Gastroesophageal sphincter (tissue), 4 donors: ENCODE data around the gene C1GALT1. TPM values are rescaled to one million over a fixed set of nuclear protein-coding genes. Genes with fewer than 3 reads are reported as not detected.

Source experiments
- ATAC-seq: fragments of 150-250 bp; one replicate; pipeline ENCODE4 v1.9.1; 2016; ENCODE audit warnings: mild to moderate bottlenecking, moderate library complexity
- H3K27ac ChIP-seq, 4 donors: fragments of 200-600 bp; sonication (generic) in 3 of 4; 1 replicate in 3 of 4; 2 replicates in 1 of 4; pipeline ENCODE4 v1.5.1; 2016 to 2019
- H3K27me3 ChIP-seq: fragments of 200-600 bp; sonication (generic); one replicate; pipeline ENCODE4 v1.5.1; 2019
- H3K36me3 ChIP-seq, 2 donors: fragments of 200-600 bp; sonication (generic); one replicate each; pipeline ENCODE4 v1.5.1; 2019; ENCODE audit warnings: control low read depth in 1 of 2
- H3K4me1 ChIP-seq, 3 donors: fragments of 200-600 bp; sonication (generic); 1 replicate in 2 of 3; 2 replicates in 1 of 3; pipeline ENCODE4 v1.5.1; 2016 to 2019; ENCODE audit warnings: control low read depth in 2 of 3
- H3K4me3 ChIP-seq, 2 donors: fragments of 200-600 bp; sonication (generic); one replicate each; pipeline ENCODE4 v1.5.1; 2019; ENCODE audit warnings: mild to moderate bottlenecking in 1 of 2, moderate library complexity in 1 of 2
- H3K9me3 ChIP-seq, 3 donors: fragments of 200-600 bp; sonication (generic); one replicate each; pipeline ENCODE4 v1.5.1; 2017 to 2019; ENCODE audit warnings: control low read depth in 2 of 3
- EP300 ChIP-seq: sonication (generic); formaldehyde crosslinking; IDR thresholded peaks from one replicate; pipeline ENCODE4 v1.6.1; 2017; ENCODE audit warnings: antibody characterized with exemption, mild to moderate bottlenecking
- POLR2A ChIP-seq, 2 donors: fragments of 450-650 bp; IDR thresholded peaks; one replicate each; pipeline ENCODE4 v1.6.1; 2017; ENCODE audit warnings: antibody characterized with exemption in 2 of 2, mild to moderate bottlenecking in 2 of 2, moderate library complexity in 1 of 2
- POLR2AphosphoS5 ChIP-seq: sonication (generic); formaldehyde crosslinking; IDR thresholded peaks from one replicate; pipeline ENCODE4 v1.6.1; 2017; ENCODE audit warnings: antibody characterized with exemption
- WGBS, 2 donors: methylation state at CpG; one replicate each; pipeline ENCODE4 v1.1.5; 2018; ENCODE audit warnings: low coverage in 1 of 2; 5-methylcytosine and 5-hydroxymethylcytosine counted together
- total RNA-seq, 4 donors: library from RNA; depleted of rRNA; stranded (reverse); fragments of >200 nt; gene quantifications; one replicate each; pipeline ENCODE4 v1.1.0, GENCODE V29; 2016
- TF ChIP-seq, protein P1 (sequence below), 4 experiments: fragments of 200-600 bp in 2 of 4; fragments of 450-650 bp in 2 of 4; sonication (generic) in 1 of 4; IDR thresholded peaks; one replicate each; pipeline ENCODE4 v1.5.1; 2017 to 2019; ENCODE audit warnings: antibody characterized with exemption in 4 of 4, mild to moderate bottlenecking in 2 of 4, moderate library complexity in 2 of 4

The C1GALT1 gene
- total RNA-seq, 4 donors from 2014 or later = 11.7 to 34.6 (median 12.7) TPM

DNA sequence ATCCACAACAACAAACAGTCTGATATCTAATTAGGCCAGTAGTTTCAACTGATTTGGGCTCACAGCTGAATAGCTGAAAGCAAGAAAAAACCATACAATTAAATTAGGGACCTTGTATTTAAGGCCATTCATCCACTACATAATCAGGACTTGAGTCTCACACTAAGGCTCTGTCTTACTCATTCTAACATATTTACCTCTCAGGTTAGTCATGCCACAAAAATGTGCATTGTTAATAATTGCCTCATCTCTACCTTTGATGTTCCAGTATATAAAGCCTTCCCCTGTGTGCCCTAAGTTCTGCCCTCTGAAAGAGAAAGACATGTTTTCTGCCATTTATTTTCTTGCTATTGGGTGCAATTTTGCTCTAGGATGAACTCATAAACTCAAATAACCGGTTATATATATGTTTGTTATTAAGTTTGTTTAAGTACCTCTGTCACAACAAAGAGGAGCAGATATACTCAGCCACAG lies 5.3 kb upstream of the C1GALT1 start:
- 80 to 93% methylated on average over 1 of the region's 1 CpG for whole genome bisulfite sequencing, 2 donors
- H3K27me3 ChIP-seq = no peaks in the 10 kb centered on the region
- peaks cover 0 to 11% (median 0%) of the 10 kb centered on the region in 3 donors for H3K4me1 ChIP-seq
- H3K4me3 ChIP-seq = no peak overlapping the region
- no peaks in the 10 kb centered on the region for H3K36me3 ChIP-seq
- ATAC-seq = no peak
- no peak for TF ChIP-seq POLR2A (IDR thresholded peaks at IDR 0.05)
- H3K9me3 ChIP-seq = no peaks in the 10 kb centered on the region
- no peak overlapping the region for H3K27ac ChIP-seq

- WGBS, 2 donors = 83 to 92% methylated on average over 2 of the region's 2 CpGs
- H3K27ac ChIP-seq = no peak overlapping the region
- peaks cover 0 to 11% (median 0%) of the 10 kb centered on the region in 3 donors for H3K4me1 ChIP-seq
- no peaks in the 10 kb centered on the region for H3K27me3 ChIP-seq
- no peaks in the 10 kb centered on the region for H3K9me3 ChIP-seq
- H3K4me3 ChIP-seq = no peak overlapping the region
- no peak for ATAC-seq
- no peak for TF ChIP-seq POLR2A (IDR thresholded peaks at IDR 0.05)
- no peak for TF ChIP-seq EP300
- no peak for TF ChIP-seq POLR2AphosphoS5
- TF ChIP-seq, protein P1, sequence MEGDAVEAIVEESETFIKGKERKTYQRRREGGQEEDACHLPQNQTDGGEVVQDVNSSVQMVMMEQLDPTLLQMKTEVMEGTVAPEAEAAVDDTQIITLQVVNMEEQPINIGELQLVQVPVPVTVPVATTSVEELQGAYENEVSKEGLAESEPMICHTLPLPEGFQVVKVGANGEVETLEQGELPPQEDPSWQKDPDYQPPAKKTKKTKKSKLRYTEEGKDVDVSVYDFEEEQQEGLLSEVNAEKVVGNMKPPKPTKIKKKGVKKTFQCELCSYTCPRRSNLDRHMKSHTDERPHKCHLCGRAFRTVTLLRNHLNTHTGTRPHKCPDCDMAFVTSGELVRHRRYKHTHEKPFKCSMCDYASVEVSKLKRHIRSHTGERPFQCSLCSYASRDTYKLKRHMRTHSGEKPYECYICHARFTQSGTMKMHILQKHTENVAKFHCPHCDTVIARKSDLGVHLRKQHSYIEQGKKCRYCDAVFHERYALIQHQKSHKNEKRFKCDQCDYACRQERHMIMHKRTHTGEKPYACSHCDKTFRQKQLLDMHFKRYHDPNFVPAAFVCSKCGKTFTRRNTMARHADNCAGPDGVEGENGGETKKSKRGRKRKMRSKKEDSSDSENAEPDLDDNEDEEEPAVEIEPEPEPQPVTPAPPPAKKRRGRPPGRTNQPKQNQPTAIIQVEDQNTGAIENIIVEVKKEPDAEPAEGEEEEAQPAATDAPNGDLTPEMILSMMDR (IDR thresholded peaks at IDR 0.05) = no peak
- no peaks in the 10 kb centered on the region for H3K36me3 ChIP-seq
These were observed 4.3 kb upstream of the C1GALT1 start for GRCh38 chr7:7178081-7178480.

DNA sequence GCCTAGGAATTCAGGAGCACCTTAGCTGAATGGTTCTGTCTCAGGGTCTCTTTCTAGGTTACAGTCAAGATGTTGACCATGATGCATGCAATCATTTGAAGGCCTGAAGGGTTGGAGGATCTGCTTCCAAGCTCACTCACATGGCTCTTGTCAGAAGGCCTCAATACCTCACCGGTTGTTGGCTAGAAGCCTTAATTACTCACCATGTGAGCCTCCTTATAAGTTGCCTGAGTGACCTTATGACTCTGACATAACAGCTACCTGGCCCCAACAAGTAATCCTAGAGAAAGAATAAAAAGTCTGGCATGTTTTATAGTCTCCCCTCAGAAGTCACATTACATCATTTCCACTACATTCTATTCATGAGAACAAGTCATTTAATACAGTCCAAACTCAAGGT lies 3.4 kb upstream of the C1GALT1 start:
- Histone ChIP-seq H3K27ac (no peak overlapping the region), H3K36me3 (no peaks in the 10 kb centered on the region), H3K4me3 (no peak overlapping the region), H3K4me1 (peaks cover 0 to 19% (median 0%) of the 10 kb centered on the region in 3 donors), H3K27me3 (no peaks in the 10 kb centered on the region), H3K9me3 (no peaks in the 10 kb centered on the region)
- ATAC-seq = no peak
- 86% methylated on average over 1 of the region's 1 CpG; no CpG with 5 or more reads in 1 of the 2 donors for WGBS, 2 donors
- no peak for TF ChIP-seq POLR2A (IDR thresholded peaks at IDR 0.05)
- no peak for TF ChIP-seq EP300
- TF ChIP-seq, protein P1 (IDR thresholded peaks at IDR 0.05) = no peak
- TF ChIP-seq POLR2AphosphoS5 = no peak

GRCh38 chr7:7180725-7181449 lies 1.5 kb upstream of the C1GALT1 start:
- H3K36me3 ChIP-seq = no peaks in the 10 kb centered on the region
- H3K27ac ChIP-seq = peak overlapping the region; percentile 94 to 97 (median 95)
- H3K9me3 ChIP-seq = no peaks in the 10 kb centered on the region
- 82 to 90% methylated on average over 5 to 6 of the region's 8 CpGs for WGBS, 2 donors
- no peaks in the 10 kb centered on the region for H3K27me3 ChIP-seq
- no peak for ATAC-seq
- no peak for TF ChIP-seq POLR2AphosphoS5
- no peak for TF ChIP-seq POLR2A (IDR thresholded peaks at IDR 0.05)
- no peak for TF ChIP-seq EP300
- TF ChIP-seq, protein P1 (IDR thresholded peaks at IDR 0.05) = no peak
- H3K4me1 ChIP-seq = peaks cover 0 to 31% (median 0%) of the 10 kb centered on the region in 3 donors
- peak overlapping the region in 1 of 2 donors; percentile 91 for H3K4me3 ChIP-seq

GRCh38 chr7:7181519-7182155 lies 707 bp upstream of the C1GALT1 start:
- no peaks in the 10 kb centered on the region for H3K36me3 ChIP-seq
- TF ChIP-seq POLR2AphosphoS5 (no peak), POLR2A (IDR thresholded peaks at IDR 0.05) (no peak), EP300 (no peak)
- TF ChIP-seq, protein P1 (IDR thresholded peaks at IDR 0.05) = no peak
- 0 to 2% methylated on average over 8 to 12 of the region's 12 CpGs for WGBS, 2 donors
- peak overlapping the region; percentile 72 to 91 for H3K4me3 ChIP-seq
- no peaks in the 10 kb centered on the region for H3K9me3 ChIP-seq
- peaks cover 0 to 31% (median 0%) of the 10 kb centered on the region in 3 donors for H3K4me1 ChIP-seq
- no peaks in the 10 kb centered on the region for H3K27me3 ChIP-seq
- peak; percentile 22 for ATAC-seq
- peak overlapping the region; percentile 94 to 97 (median 95) for H3K27ac ChIP-seq
